Lower lobe of right lung (tissue), 2 donors: Measurements from ENCODE around the gene ACTL8. TPM values are rescaled to one million over a fixed set of nuclear protein-coding genes. Genes with fewer than 3 reads are reported as not detected.

Experiments
- ATAC-seq, 2 donors: fragments of 200-7000 bp; cut with Tn5 transposase; one replicate each; pipeline ENCODE4 v1.9.1; 2020 to 2022; ENCODE audit warnings: mild to moderate bottlenecking in 2 of 2, moderate library complexity in 2 of 2
- DNase-seq: peaks from one replicate; pipeline ENCODE4 v3.0.0-alpha.2; 2020
- H3K27ac ChIP-seq: fragments of 200-600 bp; one replicate; pipeline ENCODE4 v1.8.0; 2022
- H3K27me3 ChIP-seq: fragments of 200-600 bp; one replicate; pipeline ENCODE4 v1.8.0; 2022; ENCODE audit warnings: low read depth
- H3K36me3 ChIP-seq: fragments of 200-600 bp; one replicate; pipeline ENCODE4 v1.8.0; 2022; ENCODE audit warnings: mild to moderate bottlenecking
- H3K4me1 ChIP-seq: fragments of 200-600 bp; one replicate; pipeline ENCODE4 v1.8.0; 2022
- H3K4me3 ChIP-seq: fragments of 200-600 bp; one replicate; pipeline ENCODE4 v1.8.0; 2022; ENCODE audit warnings: mild to moderate bottlenecking
- H3K9me3 ChIP-seq: fragments of 200-600 bp; one replicate; pipeline ENCODE4 v1.8.0; 2022
- intact Hi-C: fragments of 100-400 bp; cut with DNase I; formaldehyde crosslinking; loops from one replicate; pipeline ENCODE4 v1.11.0; 2022
- total RNA-seq: library from RNA; stranded (reverse); fragmentation: NEBNext Ultra II Directional; extraction: Animal tissue kit (Norgen Biotek cat#: 25700); gene quantifications from one replicate; pipeline ENCODE4 v1.2.1, GENCODE V29; 2021
- TF ChIP-seq, protein P1 (sequence below): fragments of 200-600 bp; IDR thresholded peaks from one replicate; pipeline ENCODE4 v1.8.0; 2022; ENCODE audit warnings: antibody characterized with exemption, mild to moderate bottlenecking
- donor health status: DM: no; HTN: yes; CAD: no; lungs with severe emphysema.

Gene ACTL8
- total RNA-seq, 1 donor from 2014 or later: not detected

DNA sequence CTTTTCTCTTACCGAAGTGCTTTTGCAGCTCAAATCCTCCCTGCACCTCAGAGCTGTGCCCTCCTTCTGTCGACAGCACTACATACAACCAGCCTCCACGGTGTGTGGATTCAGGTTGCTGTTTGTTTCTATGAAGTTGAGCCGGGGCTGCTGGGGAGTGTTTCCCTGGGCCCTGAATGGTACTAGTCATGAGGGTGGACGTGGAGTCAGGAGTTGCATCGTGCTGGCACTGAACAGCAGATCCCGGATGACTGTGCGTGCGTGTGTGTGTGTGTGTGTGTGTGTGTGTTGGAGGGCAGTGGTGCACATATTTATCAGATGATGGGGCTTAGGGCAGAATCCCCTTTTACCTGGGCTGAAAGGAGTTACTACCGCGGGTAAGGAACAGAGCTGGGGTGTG is 47.0 kb downstream of the ACTL8 start:
- H3K9me3 ChIP-seq: no peaks in the 10 kb centered on the region
- no peak for ATAC-seq
- H3K36me3 ChIP-seq: no peaks in the 10 kb centered on the region
- intact Hi-C loops: no loop called here
- TF ChIP-seq, protein P1, sequence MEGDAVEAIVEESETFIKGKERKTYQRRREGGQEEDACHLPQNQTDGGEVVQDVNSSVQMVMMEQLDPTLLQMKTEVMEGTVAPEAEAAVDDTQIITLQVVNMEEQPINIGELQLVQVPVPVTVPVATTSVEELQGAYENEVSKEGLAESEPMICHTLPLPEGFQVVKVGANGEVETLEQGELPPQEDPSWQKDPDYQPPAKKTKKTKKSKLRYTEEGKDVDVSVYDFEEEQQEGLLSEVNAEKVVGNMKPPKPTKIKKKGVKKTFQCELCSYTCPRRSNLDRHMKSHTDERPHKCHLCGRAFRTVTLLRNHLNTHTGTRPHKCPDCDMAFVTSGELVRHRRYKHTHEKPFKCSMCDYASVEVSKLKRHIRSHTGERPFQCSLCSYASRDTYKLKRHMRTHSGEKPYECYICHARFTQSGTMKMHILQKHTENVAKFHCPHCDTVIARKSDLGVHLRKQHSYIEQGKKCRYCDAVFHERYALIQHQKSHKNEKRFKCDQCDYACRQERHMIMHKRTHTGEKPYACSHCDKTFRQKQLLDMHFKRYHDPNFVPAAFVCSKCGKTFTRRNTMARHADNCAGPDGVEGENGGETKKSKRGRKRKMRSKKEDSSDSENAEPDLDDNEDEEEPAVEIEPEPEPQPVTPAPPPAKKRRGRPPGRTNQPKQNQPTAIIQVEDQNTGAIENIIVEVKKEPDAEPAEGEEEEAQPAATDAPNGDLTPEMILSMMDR: no peak
- DNase-seq: no peak
- H3K27me3 ChIP-seq: peaks cover 11% of the 10 kb centered on the region
- H3K4me3 ChIP-seq: no peak overlapping the region
- H3K27ac ChIP-seq: no peak overlapping the region
- no peaks in the 10 kb centered on the region for H3K4me1 ChIP-seq

DNA sequence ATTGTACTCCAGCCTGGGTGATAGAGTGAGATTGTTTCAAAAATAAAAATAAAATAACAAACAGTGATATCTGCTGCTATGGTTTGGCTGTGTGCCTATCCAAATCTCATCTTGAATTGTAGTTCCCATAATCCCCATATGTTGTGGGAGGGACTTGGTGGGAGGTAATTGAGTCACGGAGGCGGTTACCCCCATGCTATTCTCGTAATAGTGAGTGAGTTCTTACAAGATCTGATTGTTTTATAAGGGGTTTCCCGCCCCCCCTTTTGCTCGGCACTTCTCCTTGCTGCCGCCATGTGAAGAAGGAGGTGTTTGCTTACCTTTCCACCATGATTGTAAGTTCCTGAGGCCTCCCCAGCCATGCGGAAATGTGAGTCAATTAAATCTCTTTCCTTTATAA is 47.8 kb downstream of the ACTL8 start:
- TF ChIP-seq, protein P1: no peak
- Histone ChIP-seq H3K4me3 (no peak overlapping the region), H3K9me3 (no peaks in the 10 kb centered on the region), H3K36me3 (no peaks in the 10 kb centered on the region), H3K27me3 (peaks cover 7% of the 10 kb centered on the region), H3K27ac (no peak overlapping the region), H3K4me1 (no peaks in the 10 kb centered on the region)
- no peak for ATAC-seq
- DNase-seq: no peak
- intact Hi-C loops: no loop called here

- TF ChIP-seq, protein P1: no peak
- H3K27ac ChIP-seq: no peak overlapping the region
- ATAC-seq (no peak), DNase-seq (no peak)
- H3K27me3 ChIP-seq: peaks cover 5% of the 10 kb centered on the region
- no peaks in the 10 kb centered on the region for H3K36me3 ChIP-seq
- no peaks in the 10 kb centered on the region for H3K9me3 ChIP-seq
- H3K4me1 ChIP-seq: no peaks in the 10 kb centered on the region
- H3K4me3 ChIP-seq: no peak overlapping the region
- intact Hi-C loops: no loop called here
Measured at GRCh38 chr1:17805869-17806684, 50.9 kb downstream of the ACTL8 start.

GRCh38 chr1:17808816-17809215 is 53.7 kb downstream of the ACTL8 start:
- Histone ChIP-seq H3K9me3 (no peaks in the 10 kb centered on the region), H3K27ac (no peak overlapping the region), H3K4me3 (no peak overlapping the region), H3K36me3 (no peaks in the 10 kb centered on the region), H3K27me3 (peaks cover 3% of the 10 kb centered on the region), H3K4me1 (no peaks in the 10 kb centered on the region)
- intact Hi-C loops: no loop called here
- DNase-seq (no peak), ATAC-seq (no peak)
- TF ChIP-seq, protein P1: no peak

GRCh38 chr1:17810668-17811067 is 55.5 kb downstream of the ACTL8 start:
- Histone ChIP-seq H3K9me3 (no peaks in the 10 kb centered on the region), H3K27ac (no peak overlapping the region), H3K4me1 (no peaks in the 10 kb centered on the region), H3K36me3 (no peaks in the 10 kb centered on the region), H3K4me3 (no peak overlapping the region), H3K27me3 (peaks cover 3% of the 10 kb centered on the region)
- TF ChIP-seq, protein P1: no peak
- ATAC-seq (no peak), DNase-seq (no peak)
- intact Hi-C loops: no loop called here
